NCI-H2227 treated with DMSO at 0.1 percent for 48 hours (cell line): Measurements from ENCODE around the gene KIR3DL3.
"Not testable (repeated sequence)": the region's sequence is repeated elsewhere in the genome, so short reads cannot be mapped to it uniquely, and the experiment has no call there.

Source experiments
- DNase-seq: peaks from one replicate; lab custom pipeline; 2025; lab: John Stamatoyannopoulos, UW

KIR3DL3 gene

GRCh38 chr19:54724142-54724541 is at the start of gene KIR3DL3:
TSS of gene KIR3DL3 (plus strand) at chr19:54724442. CDS start at chr19:54724497, 55 bp downstream.
- no peak for DNase-seq

DNA sequence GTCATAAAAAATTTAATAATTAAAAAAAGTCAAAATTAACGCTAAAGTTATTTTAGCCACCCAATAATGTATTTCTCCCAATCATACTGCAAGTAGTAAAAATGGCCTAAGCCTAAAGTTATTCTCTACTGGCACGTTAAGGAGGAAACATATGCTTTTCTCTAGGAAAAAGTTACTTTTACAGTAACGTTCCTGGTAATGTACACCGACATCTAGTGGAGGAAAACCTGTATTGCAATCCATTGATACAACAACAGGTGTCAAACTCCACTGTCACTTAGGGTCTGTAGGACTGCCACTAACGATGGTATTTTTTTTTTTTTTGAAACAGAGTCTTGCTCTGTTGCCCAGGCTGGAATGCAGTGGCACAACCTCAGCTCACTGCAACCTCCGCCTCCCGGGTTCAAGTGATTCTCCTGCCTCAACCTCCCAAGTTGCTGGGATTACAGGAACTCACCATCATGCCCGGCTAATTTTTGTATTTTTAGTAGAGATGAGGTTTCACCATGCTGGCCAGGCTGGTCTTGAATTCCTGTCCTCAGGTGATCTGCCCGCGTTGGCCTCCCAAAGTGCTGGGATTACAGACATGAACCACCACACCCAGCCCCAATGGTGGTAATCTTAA is 47.9 kb upstream of the KIR3DL3 start:
- DNase-seq = peak; percentile 53

DNA sequence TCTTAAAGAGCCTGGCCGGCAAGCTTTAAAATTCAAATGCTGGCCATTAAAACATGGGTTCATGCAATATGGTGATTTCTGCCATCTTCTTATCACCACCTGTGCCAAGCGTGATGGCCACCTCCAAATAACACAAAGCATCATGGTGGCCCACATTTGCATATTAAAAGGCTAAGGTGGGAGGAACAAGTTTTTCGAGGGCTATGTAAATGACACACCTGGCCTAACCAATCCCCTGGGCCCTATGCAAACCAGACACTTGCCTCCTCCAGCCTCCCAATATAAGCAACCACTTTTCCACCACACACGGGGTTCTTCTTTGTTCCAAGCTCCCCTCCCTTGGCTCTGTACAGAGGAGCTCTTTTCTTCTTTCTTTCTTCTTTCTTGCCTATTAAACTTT is 47.0 kb upstream of the KIR3DL3 start:
- no peak for DNase-seq

- DNase-seq = not testable (repeated sequence)
These were observed 42.6 kb upstream of the KIR3DL3 start for GRCh38 chr19:54681596-54681995.

DNA sequence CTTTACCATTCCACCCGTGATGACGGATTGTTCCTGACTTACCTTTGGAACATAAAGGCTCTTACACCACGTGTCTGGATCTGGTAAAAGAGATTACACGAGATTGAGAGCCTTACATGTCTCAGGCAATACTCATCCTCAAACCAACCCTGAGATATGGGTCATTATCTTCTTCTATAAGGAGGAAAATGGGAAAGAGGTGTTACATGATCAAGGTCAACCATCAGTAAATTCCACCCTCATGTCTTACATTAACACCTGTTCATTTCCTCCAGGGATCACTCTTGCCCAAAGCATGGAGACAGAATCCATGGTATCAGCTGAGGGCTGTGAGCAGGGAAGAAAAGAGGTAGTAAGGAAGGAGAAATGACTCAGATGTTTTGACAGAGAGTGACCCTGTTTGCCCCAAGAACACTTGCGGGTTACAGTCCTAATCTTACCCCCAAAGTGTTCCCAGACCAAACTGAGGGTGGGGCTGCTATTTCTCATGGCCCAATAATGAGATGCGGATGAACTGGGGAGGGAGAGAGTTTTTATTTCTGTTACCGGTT is 41.9 kb upstream of the KIR3DL3 start:
- no peak for DNase-seq

DNA sequence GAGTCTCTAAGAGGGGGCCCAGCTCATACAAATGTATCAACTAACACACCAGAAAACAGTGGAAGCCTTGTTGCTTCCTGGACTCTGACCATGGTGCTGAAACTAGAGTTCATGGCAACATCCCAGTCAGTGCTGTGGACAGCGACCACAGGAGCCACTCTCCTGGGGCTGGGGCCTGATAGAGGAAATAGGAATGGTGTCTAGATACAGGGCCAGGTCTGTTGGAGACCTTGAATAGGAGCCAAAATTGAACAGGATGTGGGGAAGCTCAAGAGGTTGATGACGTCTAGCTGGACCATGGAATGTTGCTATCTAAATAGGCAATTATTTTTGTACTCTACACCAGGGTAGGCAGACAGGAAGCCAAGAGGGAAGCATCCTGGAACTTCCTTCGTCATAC is 39.7 kb upstream of the KIR3DL3 start:
- DNase-seq = no peak

GRCh38 chr19:54691582-54692297 is 32.5 kb upstream of the KIR3DL3 start:
- DNase-seq = no peak

- DNase-seq = no peak
These were observed 32.0 kb upstream of the KIR3DL3 start for GRCh38 chr19:54692298-54692615.

DNA sequence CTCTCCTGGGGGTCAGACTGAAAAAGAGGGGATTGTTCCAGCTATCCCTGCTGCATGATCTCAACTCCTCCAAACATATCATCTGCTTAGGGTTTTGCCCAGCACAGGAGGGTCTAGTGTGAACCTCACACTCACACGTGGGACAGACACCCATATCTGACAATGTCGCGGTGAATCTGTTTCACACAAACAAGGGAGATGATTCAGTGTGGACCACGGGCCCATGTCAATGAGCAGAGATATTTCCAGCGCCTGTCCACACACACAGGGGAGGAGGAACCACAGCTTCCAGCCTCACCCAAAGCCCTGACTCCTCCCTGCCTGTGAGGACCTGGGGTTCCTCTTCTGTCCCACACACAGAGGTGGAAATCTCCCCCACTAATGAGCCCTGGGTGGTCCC is 29.6 kb upstream of the KIR3DL3 start:
- no peak for DNase-seq

GRCh38 chr19:54696117-54696548 is 28.1 kb upstream of the KIR3DL3 start:
- DNase-seq = no peak

GRCh38 chr19:54696766-54697165 is 27.5 kb upstream of the KIR3DL3 start:
- DNase-seq = no peak

- DNase-seq = not testable (repeated sequence)
These were observed 26.5 kb upstream of the KIR3DL3 start for GRCh38 chr19:54697716-54698115.

- no peak for DNase-seq
These were observed 19.3 kb upstream of the KIR3DL3 start for GRCh38 chr19:54704928-54705327.

- DNase-seq = no peak
These were observed 16.3 kb upstream of the KIR3DL3 start for GRCh38 chr19:54707962-54708361.

DNA sequence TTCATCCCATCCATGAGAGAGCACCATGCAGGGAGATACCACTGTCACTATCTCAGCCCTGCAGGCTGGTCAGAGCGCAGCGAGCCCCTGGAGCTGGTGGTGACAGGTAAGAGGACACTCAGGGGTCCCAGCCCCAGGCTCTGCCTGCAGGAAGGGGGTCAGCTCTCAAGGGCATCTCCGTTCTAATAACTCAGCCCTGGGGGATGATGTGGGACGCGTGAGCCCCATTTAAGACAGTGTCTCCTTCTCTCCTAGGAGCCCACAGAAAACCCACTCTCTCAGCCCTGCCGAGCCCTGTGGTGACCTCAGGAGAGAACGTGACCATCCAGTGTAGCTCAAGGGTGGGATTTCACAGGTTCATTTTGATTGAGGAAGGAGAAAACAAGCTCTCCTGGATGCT is 15.5 kb upstream of the KIR3DL3 start:
- peak; percentile 48 for DNase-seq

DNA sequence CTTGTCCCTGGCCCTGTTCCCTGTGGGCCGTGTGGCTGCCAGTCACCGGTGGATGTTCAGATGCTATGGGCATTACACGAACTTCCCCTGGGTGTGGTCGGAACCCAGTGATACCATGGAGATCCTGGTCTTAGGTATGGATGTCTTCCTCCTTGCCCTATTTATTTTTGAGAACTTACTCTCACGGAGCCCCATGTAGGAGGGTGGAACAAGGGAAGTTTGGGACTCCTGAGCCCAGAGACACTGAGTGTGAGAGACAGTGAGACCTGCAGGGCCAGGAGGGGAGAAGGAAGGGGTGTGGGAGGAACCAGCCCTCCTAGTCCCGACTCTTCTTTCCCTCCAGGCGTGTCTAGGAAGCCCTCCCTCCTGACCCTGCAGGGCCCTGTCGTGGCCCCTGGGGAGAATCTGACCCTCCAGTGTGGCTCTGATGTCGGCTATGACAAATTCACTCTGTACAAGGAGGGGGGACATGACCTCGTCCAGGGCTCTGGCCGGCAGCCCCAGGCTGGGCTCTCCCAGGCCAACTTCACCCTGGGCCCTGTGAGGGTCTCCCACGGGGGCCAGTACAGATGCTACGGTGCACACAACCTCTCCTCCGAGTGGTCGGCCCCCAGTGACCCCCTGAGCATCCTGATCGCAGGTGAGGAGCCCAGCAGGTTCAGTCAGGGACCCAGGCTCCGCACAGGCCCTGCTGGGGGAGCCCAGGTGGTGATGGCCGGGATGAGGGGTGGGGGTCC is 14.9 kb upstream of the KIR3DL3 start:
- DNase-seq = no peak

DNA sequence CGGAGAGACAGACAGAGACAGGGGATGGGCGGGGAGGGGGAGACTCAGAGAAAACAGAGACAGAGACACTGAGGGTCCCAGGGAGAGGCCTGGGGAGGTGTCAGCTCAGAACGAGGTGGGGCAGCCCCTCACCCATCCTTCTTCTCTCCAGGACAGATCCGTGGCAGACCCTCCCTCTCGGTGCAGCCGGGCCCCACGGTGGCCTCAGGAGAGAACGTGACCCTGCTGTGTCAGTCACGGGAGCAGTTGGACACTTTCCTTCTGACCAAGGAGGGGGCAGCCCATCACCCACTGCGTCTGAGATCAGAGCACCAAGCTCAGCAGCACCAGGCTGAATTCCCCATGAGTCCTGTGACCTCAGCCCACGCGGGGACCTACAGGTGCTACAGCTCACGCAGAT is 14.3 kb upstream of the KIR3DL3 start:
- DNase-seq = not testable (repeated sequence)

- DNase-seq = no peak
These were observed 402 bp downstream of the KIR3DL3 start for GRCh38 chr19:54724644-54725043.

DNA sequence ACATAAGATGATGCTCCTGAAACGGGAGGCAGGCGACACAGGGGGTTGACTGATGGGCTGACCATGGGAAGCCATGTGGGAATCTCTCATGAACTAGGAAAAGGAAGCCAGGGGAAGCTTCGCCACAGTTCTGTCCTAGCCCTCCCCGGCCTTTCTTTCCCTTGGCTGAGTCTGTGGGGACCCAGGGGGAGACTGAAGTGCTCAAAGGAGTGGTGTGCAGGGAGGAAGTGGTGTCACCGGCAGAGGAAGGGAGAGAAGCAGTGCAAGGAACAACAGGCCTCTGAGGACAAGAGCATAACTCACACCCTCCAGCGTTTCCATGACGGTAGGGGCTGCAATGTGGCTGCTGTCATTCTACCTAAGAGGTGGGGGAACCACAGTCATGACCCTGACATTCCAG is 1.1 kb downstream of the KIR3DL3 start:
- no peak for DNase-seq

- no peak for DNase-seq
These were observed 3.3 kb downstream of the KIR3DL3 start for GRCh38 chr19:54727562-54727961.

- no peak for DNase-seq
These were observed 3.9 kb downstream of the KIR3DL3 start for GRCh38 chr19:54728167-54728566.

GRCh38 chr19:54729416-54730188 is 5.4 kb downstream of the KIR3DL3 start:
- DNase-seq = no peak
